Measurements from ENCODE around the gene SP9. TPM values are rescaled to one million over a fixed set of nuclear protein-coding genes. Genes with fewer than 3 reads are reported as not detected.

Gene SP9
- not detected for polyA plus RNA-seq (ENCODE audit: insufficient read length)
- long read RNA-seq, donor 1 = 0 reads
- long read RNA-seq, donor 2 = 0 reads
- long read RNA-seq, donor 3 = 0 reads
- long read RNA-seq, donor 4 = 0 reads
- long read RNA-seq, donor 5 = 0 reads
- long read RNA-seq, donor 6 = 0 reads
- long read RNA-seq, donor 7 = 0 reads
- long read RNA-seq, donor 8 = 0 reads

- DNase-seq = peak; percentile 60
Observed at GRCh38 chr2:174334781-174335251, at the start of gene SP9. TSS of gene SP9 (plus strand) at chr2:174334954. CDS start at chr2:174335093, 139 bp downstream.

DNA sequence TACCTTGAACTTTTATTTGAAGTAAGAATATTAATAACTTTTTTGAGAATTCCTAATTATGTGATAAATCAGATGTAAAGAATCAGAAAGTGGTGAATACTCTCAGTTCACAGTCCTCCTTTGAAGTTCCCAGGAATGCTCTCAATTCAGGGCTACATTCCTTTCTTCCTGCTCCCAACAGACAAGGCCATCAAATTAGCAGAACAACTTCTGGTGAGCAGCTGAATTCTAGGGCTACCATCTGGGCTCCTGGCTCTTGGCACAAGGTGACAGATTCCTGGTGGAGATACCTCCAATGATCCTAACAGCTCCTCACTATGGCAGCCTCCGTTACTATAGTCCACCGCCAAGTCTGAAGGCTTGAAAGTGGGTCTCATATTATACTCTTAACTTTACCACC, 48.6 kb upstream of the SP9 start:
- DNase-seq = no peak

DNA sequence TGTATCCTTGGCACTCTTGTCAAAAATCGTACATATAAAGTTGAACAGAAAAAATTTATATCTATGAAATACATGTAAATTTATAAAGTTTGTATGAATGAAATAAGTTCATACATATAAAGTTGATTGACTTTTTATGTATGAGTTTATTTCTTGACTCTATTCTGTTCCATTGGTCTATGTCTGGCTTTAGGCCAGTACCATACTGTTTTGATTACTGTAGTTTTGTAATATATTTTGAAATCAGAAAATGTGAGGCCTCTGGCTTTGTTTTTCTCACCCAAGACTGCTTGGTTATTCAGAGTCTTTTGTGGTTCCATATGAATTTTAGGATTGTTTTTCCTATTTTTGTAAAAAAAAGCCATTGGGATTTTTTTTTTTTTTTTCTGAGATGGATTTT, 41.8 kb upstream of the SP9 start:
- DNase-seq = no peak

DNA sequence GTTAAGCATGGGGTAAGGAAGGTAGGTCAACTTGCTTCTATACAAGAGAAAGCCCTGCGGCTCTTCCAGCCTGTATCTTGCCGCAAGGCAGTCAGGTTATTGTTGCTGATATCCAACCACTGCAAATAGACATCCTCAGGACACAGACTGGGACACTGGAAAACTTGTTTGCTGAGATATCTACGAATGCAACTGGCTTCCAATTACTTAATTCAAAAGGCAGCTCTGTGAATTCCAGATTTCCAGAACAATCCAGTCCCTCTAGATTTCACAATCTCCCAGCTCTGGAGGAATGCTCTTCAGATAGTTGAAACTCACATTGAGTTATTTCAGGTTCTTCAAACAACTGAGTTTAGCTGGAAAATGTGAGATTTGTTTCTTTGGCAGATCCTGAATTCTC, 34.6 kb upstream of the SP9 start:
- DNase-seq = no peak

- DNase-seq = no peak
Observed at GRCh38 chr2:174312581-174313234, 22.0 kb upstream of the SP9 start.

GRCh38 chr2:174322149-174322548, 12.6 kb upstream of the SP9 start:
- no peak for DNase-seq

GRCh38 chr2:174322746-174323145, 12.0 kb upstream of the SP9 start:
- no peak for DNase-seq

GRCh38 chr2:174324530-174324929, 10.2 kb upstream of the SP9 start:
- no peak for DNase-seq

- DNase-seq = peak; percentile 50
Observed at GRCh38 chr2:174325373-174326160, 9.2 kb upstream of the SP9 start.

DNA sequence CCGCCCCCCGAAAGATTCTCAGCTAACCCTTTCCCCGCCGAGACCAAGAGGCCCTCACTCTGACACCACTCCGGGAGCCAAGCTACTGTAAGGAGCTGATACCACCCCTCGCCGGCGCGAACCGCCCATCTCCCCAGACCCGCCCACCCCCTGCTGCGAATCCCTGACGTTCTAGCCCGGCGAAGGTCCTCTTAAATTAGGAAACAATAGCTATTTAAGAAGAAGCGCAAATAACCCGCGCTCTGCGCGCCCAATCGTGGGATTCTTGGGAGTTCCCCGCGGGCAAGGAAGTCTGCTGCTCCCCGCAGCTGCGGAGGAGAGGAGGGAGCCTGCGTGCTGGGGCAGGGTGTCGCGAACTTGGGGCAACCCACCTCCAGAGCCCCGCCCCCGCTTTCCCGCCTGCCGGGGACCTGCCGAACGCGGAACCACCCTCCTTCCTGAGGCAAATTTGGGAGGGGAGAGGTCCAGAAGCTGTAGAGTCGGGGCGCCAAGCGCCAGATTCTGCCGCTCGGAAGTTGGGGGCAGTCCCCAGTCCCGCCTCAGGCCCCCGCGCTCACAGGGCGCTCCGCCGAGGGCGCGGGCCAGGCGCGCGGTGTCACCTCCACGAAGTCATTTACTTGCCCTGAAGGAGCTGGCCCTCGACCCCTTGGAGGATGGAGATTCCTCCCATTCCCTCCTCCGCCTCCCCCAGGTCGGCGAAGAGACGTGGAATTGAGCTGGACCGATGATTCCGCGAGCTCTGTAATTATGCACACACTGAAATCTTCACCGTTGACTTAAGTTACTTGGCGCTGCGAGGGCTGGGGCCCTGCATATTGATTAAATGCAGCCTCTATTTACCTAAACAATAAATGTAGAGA, 8.4 kb upstream of the SP9 start:
- DNase-seq = no peak

- DNase-seq = no peak
Observed at GRCh38 chr2:174327021-174327840, 7.5 kb upstream of the SP9 start.

DNA sequence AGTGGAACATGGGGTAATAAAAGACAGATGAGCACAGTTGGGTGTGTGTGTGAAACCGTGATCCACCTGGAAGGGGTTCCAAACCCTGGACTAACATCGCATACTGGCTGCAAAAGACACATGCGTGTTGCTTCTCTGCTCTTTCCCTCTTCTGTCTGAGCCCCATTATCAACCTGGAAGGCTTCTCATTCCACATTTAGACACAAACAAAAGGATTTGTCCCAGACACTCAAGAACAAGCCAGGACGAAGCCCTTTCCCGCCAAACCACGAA, 7.0 kb upstream of the SP9 start:
- DNase-seq = no peak

- peak; percentile 37 for DNase-seq
Observed at GRCh38 chr2:174328114-174328960, 6.4 kb upstream of the SP9 start.

- peak; percentile 29 for DNase-seq
Observed at GRCh38 chr2:174328961-174329715, 5.6 kb upstream of the SP9 start.

- no peak for DNase-seq
Observed at GRCh38 chr2:174330945-174331594, 3.7 kb upstream of the SP9 start.

DNA sequence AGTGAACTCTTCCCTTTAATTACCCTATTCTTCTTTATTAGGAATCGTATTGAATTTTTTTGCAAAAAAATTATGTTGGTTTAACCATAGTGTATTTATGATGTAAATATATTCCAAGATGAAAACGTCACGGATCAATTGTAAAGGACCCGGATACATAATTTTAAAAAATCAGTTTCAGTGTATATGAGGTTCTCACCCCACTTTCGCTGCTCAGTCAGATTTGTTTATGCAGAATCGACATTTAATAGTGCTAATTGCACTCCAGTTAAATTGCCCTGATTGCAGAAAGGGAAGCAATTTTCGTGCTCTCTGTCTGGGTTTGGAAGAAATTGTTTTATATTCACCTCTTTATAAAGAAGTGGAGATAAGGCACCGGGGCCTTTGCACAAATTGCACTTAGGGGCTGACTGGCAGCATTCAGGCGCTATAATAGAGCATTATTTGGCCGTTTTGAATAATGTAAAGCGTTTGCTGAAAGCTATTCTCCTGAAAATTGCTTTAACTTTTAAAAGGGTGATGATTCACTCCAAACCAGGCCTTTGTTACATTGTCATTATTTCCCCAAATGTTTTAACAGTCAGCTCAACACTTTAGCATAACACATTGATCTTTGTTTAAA, 3.0 kb upstream of the SP9 start:
- no peak for DNase-seq

DNA sequence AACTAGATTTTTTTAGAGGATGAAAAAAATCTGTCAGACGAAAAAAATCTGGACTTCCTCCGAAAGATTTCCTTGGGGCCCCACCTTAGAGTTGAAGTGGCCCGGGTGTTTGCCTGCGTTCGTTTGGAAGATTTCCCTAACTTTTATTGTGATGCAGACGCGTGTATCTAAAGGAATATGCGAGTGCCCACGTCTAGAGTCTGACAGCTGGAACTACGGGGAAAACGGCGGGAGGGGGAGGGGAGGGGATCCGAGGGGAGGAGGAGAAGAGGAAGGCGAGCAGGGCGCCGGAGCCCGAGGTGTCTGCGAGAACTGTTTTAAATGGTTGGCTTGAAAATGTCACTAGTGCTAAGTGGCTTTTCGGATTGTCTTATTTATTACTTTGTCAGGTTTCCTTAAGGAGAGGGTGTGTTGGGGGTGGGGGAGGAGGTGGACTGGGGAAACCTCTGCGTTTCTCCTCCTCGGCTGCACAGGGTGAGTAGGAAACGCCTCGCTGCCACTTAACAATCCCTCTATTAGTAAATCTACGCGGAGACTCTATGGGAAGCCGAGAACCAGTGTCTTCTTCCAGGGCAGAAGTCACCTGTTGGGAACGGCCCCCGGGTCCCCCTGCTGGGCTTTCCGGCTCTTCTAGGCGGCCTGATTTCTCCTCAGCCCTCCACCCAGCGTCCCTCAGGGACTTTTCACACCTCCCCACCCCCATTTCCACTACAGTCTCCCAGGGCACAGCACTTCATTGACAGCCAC, 2.4 kb upstream of the SP9 start:
- no peak for DNase-seq

GRCh38 chr2:174333017-174333371, 1.8 kb upstream of the SP9 start:
- DNase-seq = no peak
